ENCODE results near the gene DCAF17. TPM values are rescaled to one million over a fixed set of nuclear protein-coding genes. Genes with fewer than 3 reads are reported as not detected.

Gene DCAF17
- total RNA-seq, 2 donors from 2014 or later, result 8.2 to 16.9 TPM

DNA sequence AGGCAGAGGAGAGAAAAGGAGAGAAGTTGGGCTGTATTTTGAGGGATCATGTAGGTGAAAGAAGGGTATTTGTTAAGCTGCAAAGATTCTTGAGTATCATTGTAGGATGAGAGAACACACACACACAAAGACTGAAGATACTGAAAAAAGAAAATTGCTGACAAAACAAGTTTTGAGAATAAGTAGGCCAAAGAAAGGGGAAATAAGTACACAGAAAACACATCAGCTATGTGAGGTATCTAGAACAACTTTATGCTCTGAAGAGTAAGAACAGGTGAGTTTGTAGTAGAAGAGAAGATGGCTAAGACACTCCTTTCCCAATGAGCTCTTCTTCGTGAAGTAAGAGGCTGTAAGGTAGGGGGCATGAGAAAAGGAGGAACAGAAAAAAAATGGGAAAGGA, 28.5 kb upstream of the DCAF17 start:
- WGBS, 2 donors, result 81 to 100% methylated on average over 1 of the region's 1 CpG
- H3K27me3 ChIP-seq, result no peaks in the 10 kb centered on the region
- peaks cover 14% of the 10 kb centered on the region for H3K4me1 ChIP-seq
- H3K4me3 ChIP-seq, result no peak overlapping the region
- no peak overlapping the region for H3K27ac ChIP-seq
- DNase-seq (no peak), ATAC-seq (no peak)
- H3K9me3 ChIP-seq, result no peaks in the 10 kb centered on the region
- intact Hi-C loops (cut with DNase I), result no loop called here
- TF ChIP-seq POLR2A (IDR thresholded peaks at IDR 0.05) (no peak), CTCF (IDR thresholded peaks at IDR 0.05) (no peak)
- no peaks in the 10 kb centered on the region for H3K36me3 ChIP-seq (replicated peaks in 1 of 2; ENCODE audit: insufficient read depth in 1 of 2, low read depth in 2 of 2)

GRCh38 chr2:171406044-171406443, 28.0 kb upstream of the DCAF17 start:
- no peaks in the 10 kb centered on the region for H3K9me3 ChIP-seq
- H3K27me3 ChIP-seq, result no peaks in the 10 kb centered on the region
- H3K4me3 ChIP-seq, result no peak overlapping the region
- ATAC-seq (no peak), DNase-seq (no peak)
- peaks cover 14% of the 10 kb centered on the region for H3K4me1 ChIP-seq
- intact Hi-C loops (cut with DNase I), result no loop called here
- no peaks in the 10 kb centered on the region for H3K36me3 ChIP-seq (replicated peaks in 1 of 2; ENCODE audit: insufficient read depth in 1 of 2, low read depth in 2 of 2)
- WGBS, 2 donors, result 71 to 80% methylated on average over 1 of the region's 1 CpG
- H3K27ac ChIP-seq, result no peak overlapping the region
- TF ChIP-seq CTCF (IDR thresholded peaks at IDR 0.05) (no peak), POLR2A (IDR thresholded peaks at IDR 0.05) (no peak)

DNA sequence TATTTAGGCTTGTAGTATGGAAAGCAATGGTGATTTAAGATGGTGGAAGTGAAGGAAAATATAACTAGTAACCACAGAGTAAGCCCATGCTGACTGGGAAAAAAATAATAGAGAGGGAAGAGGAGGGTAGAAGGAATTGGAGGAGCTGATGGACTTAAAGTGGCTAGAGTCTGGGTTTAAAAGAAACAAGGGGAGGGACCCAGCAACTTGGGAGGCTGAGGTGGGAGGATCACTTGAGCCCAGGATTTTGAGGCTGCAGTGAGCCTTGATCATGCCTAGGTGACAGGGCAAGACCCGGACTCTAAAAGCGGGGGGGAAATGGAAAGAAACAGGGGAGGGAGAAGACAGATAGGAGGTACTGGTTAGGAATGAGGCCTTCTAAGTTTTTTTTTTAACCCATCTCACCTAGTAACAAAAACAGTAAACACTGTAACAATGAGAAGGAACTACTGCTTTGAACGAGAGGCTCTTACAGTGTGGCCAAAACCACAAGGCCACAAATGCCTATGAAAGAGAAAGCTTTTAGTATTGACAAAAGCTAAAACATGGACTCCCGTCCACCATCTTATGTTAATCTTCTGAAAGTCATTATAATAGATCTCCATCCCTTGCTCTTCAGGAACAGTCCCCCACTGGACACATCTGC, 26.9 kb upstream of the DCAF17 start:
- Histone ChIP-seq H3K4me1 (peaks cover 14% of the 10 kb centered on the region), H3K4me3 (no peak overlapping the region), H3K27me3 (no peaks in the 10 kb centered on the region), H3K9me3 (no peaks in the 10 kb centered on the region), H3K36me3 (replicated peaks in 1 of 2; ENCODE audit: insufficient read depth in 1 of 2, low read depth in 2 of 2) (no peaks in the 10 kb centered on the region), H3K27ac (no peak overlapping the region)
- TF ChIP-seq POLR2A (IDR thresholded peaks at IDR 0.05), result no peak
- no peak for TF ChIP-seq CTCF (IDR thresholded peaks at IDR 0.05)
- 86 to 91% methylated on average over 4 of the region's 4 CpGs for WGBS, 2 donors
- ATAC-seq (no peak), DNase-seq (no peak)
- intact Hi-C loops (cut with DNase I), result no loop called here

GRCh38 chr2:171407676-171408044, 26.4 kb upstream of the DCAF17 start:
- ATAC-seq, result no peak
- intact Hi-C loops (cut with DNase I), result no loop called here
- WGBS, 2 donors, result 71 to 83% methylated on average over 1 of the region's 1 CpG

More at GRCh38 chr2:171407676-171408044, 26.4 kb upstream of the DCAF17 start:
- no peak overlapping the region for H3K4me3 ChIP-seq
- no peaks in the 10 kb centered on the region for H3K36me3 ChIP-seq (replicated peaks in 1 of 2; ENCODE audit: insufficient read depth in 1 of 2, low read depth in 2 of 2)
- DNase-seq, result no peak
- TF ChIP-seq CTCF (IDR thresholded peaks at IDR 0.05), result no peak
- no peak for TF ChIP-seq POLR2A (IDR thresholded peaks at IDR 0.05)
- no peaks in the 10 kb centered on the region for H3K9me3 ChIP-seq
- H3K27me3 ChIP-seq, result no peaks in the 10 kb centered on the region
- H3K4me1 ChIP-seq, result peaks cover 14% of the 10 kb centered on the region
- H3K27ac ChIP-seq, result no peak overlapping the region

Data from body of pancreas (tissue), 4 donors.